Osteoblast (primary cell): ENCODE measurements around the gene PRPF8. TPM values are rescaled to one million over a fixed set of nuclear protein-coding genes. Genes with fewer than 3 reads are reported as not detected.

Source experiments
- DNase-seq: peaks from one replicate; pipeline ENCODE4 v3.0.0; 2011; ENCODE audit warnings: low spot score, mixed read lengths; ENCODE audit not compliant: insufficient read length; ENCODE audit errors: missing footprints
- H2AFZ ChIP-seq: 2 replicates; pipeline ENCODE4 v1.6.0; 2011; ENCODE audit warnings: mild to moderate bottlenecking, low read length
- H3K27ac ChIP-seq: 2 replicates; pipeline ENCODE4 v1.5.1; 2011; ENCODE audit warnings: mild to moderate bottlenecking, low read depth, low read length, moderate library complexity
- H3K27me3 ChIP-seq: 2 replicates; pipeline ENCODE4 v1.6.0; 2012; ENCODE audit warnings: mild to moderate bottlenecking, control low read depth, inconsistent platforms, low read length, moderate library complexity; ENCODE audit not compliant: insufficient read depth
- H3K36me3 ChIP-seq: 2 replicates; pipeline ENCODE4 v1.5.1; 2011; ENCODE audit warnings: mild to moderate bottlenecking, low read length, control low read depth, moderate library complexity; ENCODE audit not compliant: insufficient read depth
- H3K4me1 ChIP-seq: 2 replicates; pipeline ENCODE4 v1.5.1; 2011; ENCODE audit warnings: mild to moderate bottlenecking, low read length, control low read depth, moderate library complexity; ENCODE audit not compliant: insufficient read depth
- H3K4me2 ChIP-seq: 2 replicates; pipeline ENCODE4 v1.6.0; 2011; ENCODE audit warnings: mild to moderate bottlenecking, low read length; ENCODE audit not compliant: insufficient read depth
- H3K4me3 ChIP-seq: fragments of 200-600 bp; sonication (generic); 3 replicates; pipeline ENCODE4 v1.5.1; 2012; ENCODE audit warnings: mild to moderate bottlenecking, low read length, inconsistent platforms; ENCODE audit not compliant: insufficient read depth
- H3K79me2 ChIP-seq: 2 replicates; pipeline ENCODE4 v1.6.0; 2012; ENCODE audit warnings: mild to moderate bottlenecking, low read length, control low read depth, inconsistent platforms; ENCODE audit not compliant: insufficient read depth
- H3K9me3 ChIP-seq: 2 replicates; pipeline ENCODE4 v1.5.1; 2011; ENCODE audit warnings: low read depth, low read length, control low read depth
- H4K20me1 ChIP-seq: 2 replicates; pipeline ENCODE4 v1.6.0; 2012; ENCODE audit warnings: mild to moderate bottlenecking, low read length, control low read depth; ENCODE audit not compliant: insufficient read depth
- CTCF ChIP-seq: IDR thresholded peaks from 2 replicates; pipeline ENCODE4 v1.5.1; 2011; ENCODE audit warnings: mild to moderate bottlenecking, low read depth, low read length, moderate library complexity; ENCODE audit errors: extremely low read depth
- total RNA-seq: library from RNA; depleted of rRNA; stranded (reverse); fragments of >200 nt; gene quantifications from 2 replicates; pipeline ENCODE4 v1.2.3, GENCODE V29; 2012

Gene PRPF8
- total RNA-seq, 1 donor, result 107 TPM

GRCh38 chr17:1645207-1646171 is 39.2 kb downstream of the PRPF8 start, which contains the start of gene SCARF1:
Gene SCARF1 (minus strand): TSS chr17:1645732. CDS start chr17:1645697, 35 bp downstream.
- H4K20me1 ChIP-seq, result no peaks in the 10 kb centered on the region
- H3K79me2 ChIP-seq, result no peaks in the 10 kb centered on the region
- no peak within 1 kb of the TSS for H3K4me2 ChIP-seq
- no peaks in the 10 kb centered on the region for H3K9me3 ChIP-seq
- no peak within 1 kb of the TSS for H2AFZ ChIP-seq
- no peak within 1 kb of the TSS for H3K27ac ChIP-seq
- H3K4me3 ChIP-seq, result no peak within 1 kb of the TSS
- H3K36me3 ChIP-seq, result peaks cover 6% of the 10 kb centered on the region
- DNase-seq, result peak; percentile 85
- H3K27me3 ChIP-seq, result no peaks in the 10 kb centered on the region
- H3K4me1 ChIP-seq, result peaks cover 17% of the 10 kb centered on the region
- no peak for TF ChIP-seq CTCF

GRCh38 chr17:1644493-1645206 is 40.0 kb downstream of the PRPF8 start:
- no peak for TF ChIP-seq CTCF
- Histone ChIP-seq H4K20me1 (no peaks in the 10 kb centered on the region), H3K9me3 (no peaks in the 10 kb centered on the region), H3K36me3 (no peaks in the 10 kb centered on the region), H3K4me3 (no peak overlapping the region), H3K79me2 (no peaks in the 10 kb centered on the region), H3K4me2 (peak overlapping the region; percentile 81), H3K27ac (no peak overlapping the region), H2AFZ (no peak overlapping the region), H3K27me3 (no peaks in the 10 kb centered on the region), H3K4me1 (peaks cover 11% of the 10 kb centered on the region)
- DNase-seq, result peak; percentile 94

- Histone ChIP-seq H3K4me1 (peaks cover 11% of the 10 kb centered on the region), H4K20me1 (no peaks in the 10 kb centered on the region), H3K4me3 (peak overlapping the region; percentile 68), H3K79me2 (no peaks in the 10 kb centered on the region), H3K27me3 (no peaks in the 10 kb centered on the region), H3K36me3 (no peaks in the 10 kb centered on the region), H2AFZ (peak overlapping the region; percentile 78), H3K27ac (peak overlapping the region; percentile 58), H3K4me2 (peak overlapping the region; percentile 81), H3K9me3 (no peaks in the 10 kb centered on the region)
- TF ChIP-seq CTCF, result no peak
- peak; percentile 91 for DNase-seq
Measured at GRCh38 chr17:1643999-1644492, 40.6 kb downstream of the PRPF8 start.
